WERI-Rb-1 (cell line): Measurements from ENCODE around the gene TCFL5.

Experiments used
- DNase-seq: peaks from one replicate; pipeline ENCODE4 v3.0.0-alpha.2; 2020
- H3K27ac ChIP-seq: fragments of 250-450 bp; sonication (Bioruptor Pico); 2 replicates; pipeline ENCODE4 v1.5.1; 2020; ENCODE audit warnings: mild to moderate bottlenecking, moderate library complexity
- H3K27me3 ChIP-seq: fragments of 250-450 bp; sonication (Bioruptor Pico); 2 replicates; pipeline ENCODE4 v1.5.1; 2021; ENCODE audit warnings: mild to moderate bottlenecking, low read depth, moderate library complexity; ENCODE audit not compliant: insufficient read depth, severe bottlenecking
- H3K36me3 ChIP-seq: fragments of 250-450 bp; sonication (Bioruptor Pico); 2 replicates; pipeline ENCODE4 v1.5.1; 2020; ENCODE audit warnings: mild to moderate bottlenecking, moderate library complexity
- H3K4me3 ChIP-seq: 2 replicates; pipeline ENCODE4 v1.5.1; 2011; ENCODE audit warnings: low read depth, mild to moderate bottlenecking, control low read depth, low read length
- H3K9me3 ChIP-seq: fragments of 250-450 bp; sonication (Bioruptor Pico); 2 replicates; pipeline ENCODE4 v1.5.1; 2021; ENCODE audit warnings: mild to moderate bottlenecking, moderate library complexity; ENCODE audit not compliant: severe bottlenecking
- CTCF ChIP-seq: IDR thresholded peaks from 2 replicates; pipeline ENCODE4 v1.5.1; 2011; ENCODE audit warnings: low read depth, mild to moderate bottlenecking, control low read depth, inconsistent platforms, low read length

The TCFL5 gene

GRCh38 chr20:62812907-62813200 is 48.8 kb downstream of the TCFL5 start:
- Histone ChIP-seq H3K27ac (no peak overlapping the region), H3K9me3 (no peaks in the 10 kb centered on the region), H3K36me3 (peaks cover 52% of the 10 kb centered on the region), H3K4me3 (no peak overlapping the region), H3K27me3 (no peaks in the 10 kb centered on the region)
- no peak for DNase-seq
- no peak for TF ChIP-seq CTCF

GRCh38 chr20:62812181-62812906 is 49.3 kb downstream of the TCFL5 start:
- DNase-seq = no peak
- Histone ChIP-seq H3K4me3 (no peak overlapping the region), H3K27me3 (no peaks in the 10 kb centered on the region), H3K9me3 (no peaks in the 10 kb centered on the region), H3K36me3 (peaks cover 58% of the 10 kb centered on the region), H3K27ac (no peak overlapping the region)
- no peak for TF ChIP-seq CTCF

- H3K27me3 ChIP-seq = no peaks in the 10 kb centered on the region
- H3K27ac ChIP-seq = no peak overlapping the region
- peaks cover 62% of the 10 kb centered on the region for H3K36me3 ChIP-seq
- DNase-seq = no peak
- TF ChIP-seq CTCF = no peak
- no peak overlapping the region for H3K4me3 ChIP-seq
- no peaks in the 10 kb centered on the region for H3K9me3 ChIP-seq
Observed at GRCh38 chr20:62811720-62812119, 49.9 kb downstream of the TCFL5 start.

GRCh38 chr20:62811320-62811719 is 50.3 kb downstream of the TCFL5 start:
- H3K9me3 ChIP-seq = no peaks in the 10 kb centered on the region
- TF ChIP-seq CTCF = no peak
- H3K27me3 ChIP-seq = no peaks in the 10 kb centered on the region
- peaks cover 63% of the 10 kb centered on the region for H3K36me3 ChIP-seq
- no peak overlapping the region for H3K27ac ChIP-seq
- DNase-seq = no peak
- no peak overlapping the region for H3K4me3 ChIP-seq

GRCh38 chr20:62809530-62810428 is 51.8 kb downstream of the TCFL5 start:
- no peak for DNase-seq
- H3K27ac ChIP-seq = no peak overlapping the region
- H3K27me3 ChIP-seq = no peaks in the 10 kb centered on the region
- TF ChIP-seq CTCF = no peak
- no peak overlapping the region for H3K4me3 ChIP-seq
- H3K36me3 ChIP-seq = peaks cover 66% of the 10 kb centered on the region
- H3K9me3 ChIP-seq = no peaks in the 10 kb centered on the region
